ENCODE measurements around the gene ARHGAP33.

- no peak for TF ChIP-seq CTCF (conservative IDR thresholded peaks at IDR 0.05 in 1 of 2, IDR thresholded peaks at IDR 0.05 in 1 of 2; ENCODE audit: extremely low read depth in 1 of 2, insufficient read depth in 1 of 2, low read depth in 1 of 2, low read length in 2 of 2)
- no peak for TF ChIP-seq EZH2 (IDR thresholded peaks at IDR 0.05; ENCODE audit: borderline replicate concordance, low read length)
Measured at GRCh38 chr19:35806597-35806996, 31.2 kb downstream of the ARHGAP33 start.
